ENCODE data around the gene CDH26.
A peak's percentile ranks its signal among the peaks of the same experiment; 100 is the strongest.

The CDH26 gene

DNA sequence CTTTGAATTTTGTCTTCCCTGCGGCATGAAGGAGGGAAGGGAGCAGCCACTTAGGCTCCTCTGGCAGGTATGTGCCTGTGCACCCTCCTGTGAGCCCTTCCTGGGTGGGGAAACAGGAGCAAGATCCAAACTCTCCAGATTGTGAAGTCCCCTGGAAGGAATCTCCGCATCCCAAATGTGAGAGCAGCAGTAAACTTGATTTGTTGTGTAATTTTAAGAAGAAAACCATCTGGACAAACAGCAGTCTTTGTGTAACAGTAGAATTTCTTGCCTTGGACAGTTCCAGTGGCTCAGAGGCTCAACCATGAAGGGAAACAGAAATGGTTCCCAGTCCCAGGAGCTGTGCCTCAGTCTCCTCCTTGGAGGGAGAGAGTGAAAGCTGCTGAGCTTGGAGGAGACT is 39.7 kb downstream of the CDH26 start:
- no peak for DNase-seq
- Mint-ChIP-seq H3K27ac (no peak overlapping the region), H3K4me3 (no peak overlapping the region), H3K27me3 (ENCODE audit: low read depth, poor library complexity) (peaks cover 26% of the 10 kb centered on the region), H3K9me3 (no peaks in the 10 kb centered on the region), H3K4me1 (peaks cover 27% of the 10 kb centered on the region), H3K36me3 (ENCODE audit: low read depth) (no peaks in the 10 kb centered on the region)
- TF ChIP-seq, protein P1, sequence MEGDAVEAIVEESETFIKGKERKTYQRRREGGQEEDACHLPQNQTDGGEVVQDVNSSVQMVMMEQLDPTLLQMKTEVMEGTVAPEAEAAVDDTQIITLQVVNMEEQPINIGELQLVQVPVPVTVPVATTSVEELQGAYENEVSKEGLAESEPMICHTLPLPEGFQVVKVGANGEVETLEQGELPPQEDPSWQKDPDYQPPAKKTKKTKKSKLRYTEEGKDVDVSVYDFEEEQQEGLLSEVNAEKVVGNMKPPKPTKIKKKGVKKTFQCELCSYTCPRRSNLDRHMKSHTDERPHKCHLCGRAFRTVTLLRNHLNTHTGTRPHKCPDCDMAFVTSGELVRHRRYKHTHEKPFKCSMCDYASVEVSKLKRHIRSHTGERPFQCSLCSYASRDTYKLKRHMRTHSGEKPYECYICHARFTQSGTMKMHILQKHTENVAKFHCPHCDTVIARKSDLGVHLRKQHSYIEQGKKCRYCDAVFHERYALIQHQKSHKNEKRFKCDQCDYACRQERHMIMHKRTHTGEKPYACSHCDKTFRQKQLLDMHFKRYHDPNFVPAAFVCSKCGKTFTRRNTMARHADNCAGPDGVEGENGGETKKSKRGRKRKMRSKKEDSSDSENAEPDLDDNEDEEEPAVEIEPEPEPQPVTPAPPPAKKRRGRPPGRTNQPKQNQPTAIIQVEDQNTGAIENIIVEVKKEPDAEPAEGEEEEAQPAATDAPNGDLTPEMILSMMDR (IDR thresholded peaks at IDR 0.05), result no peak

DNA sequence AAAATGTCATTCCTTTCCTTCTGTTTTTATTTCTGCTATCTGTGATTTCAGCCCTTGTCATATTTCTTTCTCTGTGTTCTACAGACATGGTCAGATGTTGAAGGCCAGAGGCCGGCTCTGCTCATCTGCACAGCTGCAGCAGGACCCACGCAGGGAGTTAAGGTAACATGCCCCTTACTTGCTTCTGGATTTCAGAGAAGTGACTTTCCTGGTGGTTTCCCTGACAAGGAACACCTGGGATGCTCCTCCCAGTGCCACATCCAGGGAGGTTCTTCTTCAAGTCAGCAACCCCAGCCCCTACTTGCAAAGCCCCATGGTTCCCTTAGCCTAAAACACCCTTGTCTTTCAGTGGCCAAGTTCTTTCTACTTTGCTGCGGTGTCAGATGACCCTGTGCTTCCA is 41.3 kb downstream of the CDH26 start:
- H3K9me3 Mint-ChIP-seq, result no peaks in the 10 kb centered on the region
- H3K36me3 Mint-ChIP-seq (ENCODE audit: low read depth), result no peaks in the 10 kb centered on the region
- TF ChIP-seq, protein P1 (IDR thresholded peaks at IDR 0.05), result no peak
- peaks cover 10% of the 10 kb centered on the region for H3K27me3 Mint-ChIP-seq (ENCODE audit: low read depth, poor library complexity)
- peaks cover 22% of the 10 kb centered on the region for H3K4me1 Mint-ChIP-seq
- H3K27ac Mint-ChIP-seq, result no peak overlapping the region
- H3K4me3 Mint-ChIP-seq, result no peak overlapping the region
- DNase-seq, result no peak

GRCh38 chr20:60000271-60001042 is 42.2 kb downstream of the CDH26 start:
- Mint-ChIP-seq H3K4me3 (no peak overlapping the region), H3K9me3 (no peaks in the 10 kb centered on the region), H3K27ac (peak overlapping the region; percentile 81), H3K4me1 (peaks cover 21% of the 10 kb centered on the region), H3K27me3 (ENCODE audit: low read depth, poor library complexity) (peaks cover 8% of the 10 kb centered on the region), H3K36me3 (ENCODE audit: low read depth) (no peaks in the 10 kb centered on the region)
- no peak for DNase-seq
- TF ChIP-seq, protein P1 (IDR thresholded peaks at IDR 0.05), result no peak

DNA sequence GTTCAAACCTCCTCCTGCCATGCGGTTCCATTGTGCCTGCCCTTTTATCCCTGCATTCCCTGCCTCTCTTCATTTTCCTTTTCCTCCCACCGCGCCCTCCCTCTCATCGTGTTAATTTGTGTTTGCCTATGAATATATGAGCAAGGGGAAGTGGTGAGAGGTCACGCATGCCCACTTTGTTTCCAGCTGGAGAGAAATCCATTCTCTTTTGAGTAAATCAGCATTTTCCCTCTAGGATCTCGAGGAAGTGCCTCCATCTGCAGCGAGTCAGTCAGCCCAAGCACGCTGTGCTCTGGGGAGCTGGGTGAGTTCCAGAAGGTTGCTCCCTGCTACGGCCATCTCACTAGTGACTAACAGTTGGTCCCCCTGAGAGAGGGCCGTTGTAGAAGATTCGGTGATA is 42.9 kb downstream of the CDH26 start:
- peaks cover 8% of the 10 kb centered on the region for H3K27me3 Mint-ChIP-seq (ENCODE audit: low read depth, poor library complexity)
- H3K9me3 Mint-ChIP-seq, result no peaks in the 10 kb centered on the region
- no peak for DNase-seq
- H3K36me3 Mint-ChIP-seq (ENCODE audit: low read depth), result no peaks in the 10 kb centered on the region
- TF ChIP-seq, protein P1 (IDR thresholded peaks at IDR 0.05), result no peak
- peaks cover 21% of the 10 kb centered on the region for H3K4me1 Mint-ChIP-seq
- no peak overlapping the region for H3K4me3 Mint-ChIP-seq
- peak overlapping the region; percentile 81 for H3K27ac Mint-ChIP-seq

GRCh38 chr20:60003776-60004175 is 45.6 kb downstream of the CDH26 start:
- peaks cover 21% of the 10 kb centered on the region for H3K4me1 Mint-ChIP-seq
- TF ChIP-seq, protein P1 (IDR thresholded peaks at IDR 0.05), result no peak
- DNase-seq, result no peak
- H3K36me3 Mint-ChIP-seq (ENCODE audit: low read depth), result no peaks in the 10 kb centered on the region
- H3K27me3 Mint-ChIP-seq (ENCODE audit: low read depth, poor library complexity), result peaks cover 4% of the 10 kb centered on the region
- H3K9me3 Mint-ChIP-seq, result no peaks in the 10 kb centered on the region
- no peak overlapping the region for H3K27ac Mint-ChIP-seq
- no peak overlapping the region for H3K4me3 Mint-ChIP-seq

GRCh38 chr20:60006261-60006660 is 48.0 kb downstream of the CDH26 start:
- Mint-ChIP-seq H3K27ac (no peak overlapping the region), H3K9me3 (no peaks in the 10 kb centered on the region), H3K4me1 (peaks cover 14% of the 10 kb centered on the region), H3K36me3 (ENCODE audit: low read depth) (no peaks in the 10 kb centered on the region), H3K27me3 (ENCODE audit: low read depth, poor library complexity) (peaks cover 4% of the 10 kb centered on the region), H3K4me3 (no peak overlapping the region)
- TF ChIP-seq, protein P1 (IDR thresholded peaks at IDR 0.05), result no peak
- no peak for DNase-seq
